Stomach (tissue), 9 donors: ENCODE results near the gene SPEN. TPM values are rescaled to one million over a fixed set of nuclear protein-coding genes. Genes with fewer than 3 reads are reported as not detected.

Source experiments
- DNase-seq, 2 donors: peaks; one replicate each; pipeline versions ENCODE4 v3.0.0 to v3.0.0-alpha.2; 2013 to 2019
- H3K27ac ChIP-seq, 5 donors: fragments of 200-600 bp in 4 of 5; sonication (generic) in 4 of 5; one replicate each; pipeline ENCODE4 v1.5.1; 2013 to 2019; ENCODE audit warnings: mild to moderate bottlenecking in 1 of 5, moderate library complexity in 1 of 5
- H3K27me3 ChIP-seq, 3 donors: fragments of 200-600 bp; sonication (generic); one replicate each; pipeline ENCODE4 v1.5.1; 2017 to 2019; ENCODE audit warnings: mixed run types in 1 of 3
- H3K36me3 ChIP-seq, 4 donors: fragments of 200-600 bp; sonication (generic); 1 replicate in 3 of 4; 2 replicates in 1 of 4; pipeline ENCODE4 v1.5.1; 2016 to 2019
- H3K4me1 ChIP-seq, 4 donors: fragments of 200-600 bp; sonication (generic); one replicate each; pipeline ENCODE4 v1.5.1; 2016 to 2019
- H3K4me3 ChIP-seq, 4 donors: fragments of 200-600 bp; sonication (generic) in 3 of 4; one replicate each; pipeline ENCODE4 v1.5.1; 2016 to 2019; ENCODE audit warnings: mild to moderate bottlenecking in 1 of 4
- H3K9me3 ChIP-seq, 4 donors: fragments of 200-600 bp; sonication (generic); one replicate each; pipeline ENCODE4 v1.5.1; 2016 to 2019
- CTCF ChIP-seq, 7 experiments: fragments of 450-650 bp in 4 of 7; fragments of 200-600 bp in 3 of 7; sonication (generic) in 3 of 7; IDR thresholded peaks; one replicate each; pipeline ENCODE4 v1.5.1; 2016 to 2019; ENCODE audit warnings: antibody characterized with exemption in 7 of 7, control low read depth in 2 of 7, mild to moderate bottlenecking in 1 of 7
- EP300 ChIP-seq: sonication (generic); formaldehyde crosslinking; IDR thresholded peaks from one replicate; pipeline ENCODE4 v1.6.1; 2017; ENCODE audit warnings: antibody characterized with exemption
- POLR2A ChIP-seq, 4 donors: fragments of 450-650 bp; IDR thresholded peaks; one replicate each; pipeline ENCODE4 v1.6.1; 2016; ENCODE audit warnings: antibody characterized with exemption in 4 of 4, control low read depth in 2 of 4, mild to moderate bottlenecking in 1 of 4, moderate library complexity in 1 of 4
- POLR2AphosphoS5 ChIP-seq, 3 donors: sonication (generic); formaldehyde crosslinking; IDR thresholded peaks; one replicate each; pipeline ENCODE4 v1.6.1; 2016; ENCODE audit warnings: antibody characterized with exemption in 3 of 3
- WGBS, 5 donors: extraction: QIAGEN DNeasy Blood & Tissue Kit in 3 of 5; methylation state at CpG; one replicate each; pipeline versions ENCODE4 v1.1.5 to v1.1.7; 2013 to 2018; 5-methylcytosine and 5-hydroxymethylcytosine counted together
- intact Hi-C: fragments of 100-400 bp; cut with DNase I; formaldehyde crosslinking; loops from one replicate; pipeline ENCODE4 v1.15.1; 2023; ENCODE audit warnings: low total_unique reads
- polyA plus RNA-seq, 3 donors: library from polyadenylated mRNA; stranded (reverse); fragments of 200-250 nt; gene quantifications; one replicate each; pipeline ENCODE4 v1.2.3, GENCODE V29; 2013
- total RNA-seq, 5 donors: library from RNA; depleted of rRNA; stranded (reverse); fragments of >200 nt; gene quantifications; one replicate each; pipeline versions ENCODE4 v1.1.0 to v1.2.3, GENCODE V29; 2014 to 2016
- donor health status: healthy with polysubstance abuse.
- donor health status: Bipolar disorder and iron deficiency.
- donor health status: healthy.

The SPEN gene
- total and polyA plus RNA-seq, 8 donors, result 5.6 to 114 (median 28.8) TPM

GRCh38 chr1:15935056-15935950 is 87.8 kb downstream of the SPEN start:
- TF ChIP-seq CTCF (IDR thresholded peaks at IDR 0.05) (no peak), POLR2A (IDR thresholded peaks at IDR 0.05) (no peak), EP300 (no peak), POLR2AphosphoS5 (IDR thresholded peaks at IDR 0.05) (no peak)
- H3K4me3 ChIP-seq, result no peak overlapping the region
- DNase-seq, result peak in 1 of 2 donors; percentile 20
- H3K27me3 ChIP-seq, result no peaks in the 10 kb centered on the region
- no peak overlapping the region for H3K27ac ChIP-seq
- intact Hi-C loops, result no loop called here
- H3K4me1 ChIP-seq, result peaks cover 0 to 24% (median 10%) of the 10 kb centered on the region in 4 donors
- peaks cover 81 to 100% (median 100%) of the 10 kb centered on the region in 4 donors for H3K36me3 ChIP-seq
- H3K9me3 ChIP-seq, result no peaks in the 10 kb centered on the region
- WGBS, 5 donors, result 91 to 95% (median 93%) methylated on average over 29 of the region's 29 CpGs

DNA sequence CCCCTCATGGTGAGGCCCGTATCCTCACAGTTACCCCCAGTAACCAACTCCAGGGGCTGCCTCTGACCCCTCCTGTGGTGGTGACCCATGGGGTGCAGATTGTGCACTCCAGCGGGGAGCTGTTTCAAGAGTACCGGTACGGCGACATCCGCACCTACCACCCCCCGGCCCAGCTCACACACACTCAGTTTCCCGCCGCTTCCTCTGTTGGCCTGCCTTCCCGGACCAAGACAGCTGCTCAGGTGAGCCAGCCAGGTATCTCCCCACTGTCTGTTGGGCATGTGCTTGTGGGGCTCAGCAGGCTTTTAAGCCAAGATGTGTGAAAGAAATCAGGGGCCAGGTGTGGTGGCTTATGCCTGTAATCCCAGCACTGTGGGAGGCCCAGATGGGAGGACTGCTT is 88.5 kb downstream of the SPEN start:
- intact Hi-C loops, result no loop called here
- Histone ChIP-seq H3K4me1 (peaks cover 0 to 24% (median 10%) of the 10 kb centered on the region in 4 donors), H3K36me3 (peaks cover 84 to 100% (median 100%) of the 10 kb centered on the region in 4 donors), H3K9me3 (no peaks in the 10 kb centered on the region), H3K27me3 (no peaks in the 10 kb centered on the region), H3K27ac (no peak overlapping the region), H3K4me3 (no peak overlapping the region)
- WGBS, 5 donors, result 94 to 100% (median 97%) methylated on average over 9 to 10 of the region's 10 CpGs
- TF ChIP-seq CTCF (IDR thresholded peaks at IDR 0.05) (no peak), POLR2AphosphoS5 (IDR thresholded peaks at IDR 0.05) (no peak), EP300 (no peak), POLR2A (IDR thresholded peaks at IDR 0.05) (no peak)
- DNase-seq, result peak in 1 of 2 donors; percentile 22

GRCh38 chr1:15937146-15937545 is 89.6 kb downstream of the SPEN start:
- H3K27me3 ChIP-seq, result no peaks in the 10 kb centered on the region
- H3K4me3 ChIP-seq, result no peak overlapping the region
- peak in 1 of 2 donors; percentile 21 for DNase-seq
- H3K36me3 ChIP-seq, result peaks cover 84 to 100% (median 100%) of the 10 kb centered on the region in 4 donors
- 76 to 85% (median 82%) methylated on average over 7 of the region's 7 CpGs for WGBS, 5 donors
- intact Hi-C loops, result no loop called here
- no peaks in the 10 kb centered on the region for H3K9me3 ChIP-seq
- H3K4me1 ChIP-seq, result peaks cover 0 to 27% (median 10%) of the 10 kb centered on the region in 4 donors
- TF ChIP-seq POLR2AphosphoS5 (IDR thresholded peaks at IDR 0.05), result no peak
- no peak for TF ChIP-seq CTCF (IDR thresholded peaks at IDR 0.05)
- no peak for TF ChIP-seq EP300
- H3K27ac ChIP-seq, result peak overlapping the region in 3 of 5 donors; percentile 6 to 38 (median 26)

DNA sequence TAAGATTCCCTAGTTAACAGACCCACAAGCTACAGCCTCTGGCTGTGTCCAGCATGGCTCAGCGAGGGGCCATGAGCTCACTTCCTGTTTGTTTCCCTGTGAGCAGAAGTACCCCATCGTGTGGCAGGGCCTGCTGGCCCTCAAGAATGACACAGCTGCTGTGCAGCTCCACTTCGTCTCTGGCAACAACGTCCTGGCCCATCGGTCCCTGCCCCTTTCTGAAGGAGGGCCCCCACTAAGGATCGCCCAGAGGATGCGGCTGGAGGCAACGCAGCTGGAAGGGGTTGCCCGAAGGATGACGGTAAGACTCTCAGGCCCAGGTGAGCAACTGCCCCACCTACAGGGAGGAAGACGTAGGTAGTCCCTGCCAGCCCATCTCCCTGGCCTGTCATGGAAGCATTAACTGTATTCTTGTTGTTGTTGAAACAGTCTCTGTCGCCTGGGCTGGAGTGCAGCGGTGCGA is 90.2 kb downstream of the SPEN start:
- peak overlapping the region in 3 of 5 donors; percentile 6 to 38 (median 26) for H3K27ac ChIP-seq

More for the DNA sequence above, 90.2 kb downstream of the SPEN start:
- Histone ChIP-seq H3K36me3 (peaks cover 84 to 100% (median 100%) of the 10 kb centered on the region in 4 donors), H3K4me1 (peaks cover 0 to 32% (median 10%) of the 10 kb centered on the region in 4 donors), H3K4me3 (no peak overlapping the region), H3K27me3 (no peaks in the 10 kb centered on the region), H3K9me3 (no peaks in the 10 kb centered on the region)
- TF ChIP-seq POLR2AphosphoS5 (IDR thresholded peaks at IDR 0.05), result no peak
- intact Hi-C loops, result no loop called here
- DNase-seq, result peak in 1 of 2 donors; percentile 21
- 67 to 78% (median 74%) methylated on average over 14 of the region's 14 CpGs for WGBS, 5 donors
